ENCODE data around the gene MAP3K19.

DNA sequence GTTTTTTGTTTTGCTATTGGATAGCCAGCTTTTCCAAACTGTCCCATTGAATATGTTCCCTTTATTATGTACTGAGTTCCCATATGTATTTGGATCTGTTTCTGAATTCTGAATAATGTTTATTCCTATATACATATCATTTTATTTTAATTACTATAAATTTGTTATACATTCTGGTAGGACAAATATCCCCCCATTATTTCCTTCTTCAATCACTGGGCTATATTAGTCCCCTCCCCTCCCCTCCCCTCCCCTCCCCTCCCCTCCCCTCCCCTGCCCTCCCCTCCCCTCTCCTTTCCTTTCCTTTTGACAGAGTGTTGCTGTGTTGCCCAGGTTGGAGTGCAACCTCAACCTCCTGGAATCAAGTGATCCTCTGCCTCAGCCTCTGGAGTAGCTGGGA lies 31.2 kb upstream of the MAP3K19 start:
- TF ChIP-seq, protein P1, sequence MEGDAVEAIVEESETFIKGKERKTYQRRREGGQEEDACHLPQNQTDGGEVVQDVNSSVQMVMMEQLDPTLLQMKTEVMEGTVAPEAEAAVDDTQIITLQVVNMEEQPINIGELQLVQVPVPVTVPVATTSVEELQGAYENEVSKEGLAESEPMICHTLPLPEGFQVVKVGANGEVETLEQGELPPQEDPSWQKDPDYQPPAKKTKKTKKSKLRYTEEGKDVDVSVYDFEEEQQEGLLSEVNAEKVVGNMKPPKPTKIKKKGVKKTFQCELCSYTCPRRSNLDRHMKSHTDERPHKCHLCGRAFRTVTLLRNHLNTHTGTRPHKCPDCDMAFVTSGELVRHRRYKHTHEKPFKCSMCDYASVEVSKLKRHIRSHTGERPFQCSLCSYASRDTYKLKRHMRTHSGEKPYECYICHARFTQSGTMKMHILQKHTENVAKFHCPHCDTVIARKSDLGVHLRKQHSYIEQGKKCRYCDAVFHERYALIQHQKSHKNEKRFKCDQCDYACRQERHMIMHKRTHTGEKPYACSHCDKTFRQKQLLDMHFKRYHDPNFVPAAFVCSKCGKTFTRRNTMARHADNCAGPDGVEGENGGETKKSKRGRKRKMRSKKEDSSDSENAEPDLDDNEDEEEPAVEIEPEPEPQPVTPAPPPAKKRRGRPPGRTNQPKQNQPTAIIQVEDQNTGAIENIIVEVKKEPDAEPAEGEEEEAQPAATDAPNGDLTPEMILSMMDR (conservative IDR thresholded peaks at IDR 0.05; ENCODE audit: low read depth in 2 of 2): no peak
- TF ChIP-seq EZH2phosphoT487 (IDR thresholded peaks at IDR 0.05; ENCODE audit: unreplicated experiment): no peak
- TF ChIP-seq, protein P2, sequence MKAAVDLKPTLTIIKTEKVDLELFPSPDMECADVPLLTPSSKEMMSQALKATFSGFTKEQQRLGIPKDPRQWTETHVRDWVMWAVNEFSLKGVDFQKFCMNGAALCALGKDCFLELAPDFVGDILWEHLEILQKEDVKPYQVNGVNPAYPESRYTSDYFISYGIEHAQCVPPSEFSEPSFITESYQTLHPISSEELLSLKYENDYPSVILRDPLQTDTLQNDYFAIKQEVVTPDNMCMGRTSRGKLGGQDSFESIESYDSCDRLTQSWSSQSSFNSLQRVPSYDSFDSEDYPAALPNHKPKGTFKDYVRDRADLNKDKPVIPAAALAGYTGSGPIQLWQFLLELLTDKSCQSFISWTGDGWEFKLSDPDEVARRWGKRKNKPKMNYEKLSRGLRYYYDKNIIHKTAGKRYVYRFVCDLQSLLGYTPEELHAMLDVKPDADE (IDR thresholded peaks at IDR 0.05): no peak
- no peak for TF ChIP-seq EZH2 (IDR thresholded peaks at IDR 0.05; ENCODE audit: low read depth, unreplicated experiment)
- TF ChIP-seq POLR2AphosphoS5 (IDR thresholded peaks at IDR 0.05; ENCODE audit: low read depth): no peak
- TF ChIP-seq ZNF331 (CRISPR knock-in tag; IDR thresholded peaks at IDR 0.05; ENCODE audit: low read depth): no peak

All from GM23338 (cell line).